Measurements from ENCODE around the gene WDR38.

The WDR38 gene

DNA sequence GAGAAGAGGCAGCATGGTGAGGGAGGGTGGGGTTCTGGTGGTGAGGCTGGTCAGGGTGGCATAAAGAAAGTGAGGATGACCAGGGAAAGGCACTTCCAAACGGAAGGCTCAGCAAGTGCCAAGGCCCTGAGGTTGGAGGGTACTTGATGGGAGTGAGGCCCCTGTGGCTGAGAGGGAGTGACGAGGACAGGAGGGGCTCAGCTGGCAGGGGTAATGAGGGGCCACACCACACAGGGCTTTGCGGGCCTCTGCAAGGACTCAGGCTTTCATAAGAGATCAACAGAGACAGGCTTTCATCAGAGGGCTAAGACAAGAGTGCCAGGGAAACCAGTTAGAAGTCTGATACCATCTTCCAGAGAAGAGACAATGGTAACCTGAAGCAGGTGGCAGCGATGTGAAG is 32.3 kb downstream of the WDR38 start:
- TF ChIP-seq CTCF (IDR thresholded peaks at IDR 0.05; ENCODE audit: borderline replicate concordance, insufficient read depth, low read depth, low read length): no peak
- H3K4me3 ChIP-seq (ENCODE audit: low read depth, low read length): no peak overlapping the region

GRCh38 chr9:124886461-124886860 is 33.2 kb downstream of the WDR38 start:
- H3K4me3 ChIP-seq (ENCODE audit: low read depth, low read length): no peak overlapping the region
- TF ChIP-seq CTCF (IDR thresholded peaks at IDR 0.05; ENCODE audit: borderline replicate concordance, insufficient read depth, low read depth, low read length): no peak

GRCh38 chr9:124886866-124887492 is 33.7 kb downstream of the WDR38 start:
- TF ChIP-seq CTCF (IDR thresholded peaks at IDR 0.05; ENCODE audit: borderline replicate concordance, insufficient read depth, low read depth, low read length): no peak
- no peak overlapping the region for H3K4me3 ChIP-seq (ENCODE audit: low read depth, low read length)

DNA sequence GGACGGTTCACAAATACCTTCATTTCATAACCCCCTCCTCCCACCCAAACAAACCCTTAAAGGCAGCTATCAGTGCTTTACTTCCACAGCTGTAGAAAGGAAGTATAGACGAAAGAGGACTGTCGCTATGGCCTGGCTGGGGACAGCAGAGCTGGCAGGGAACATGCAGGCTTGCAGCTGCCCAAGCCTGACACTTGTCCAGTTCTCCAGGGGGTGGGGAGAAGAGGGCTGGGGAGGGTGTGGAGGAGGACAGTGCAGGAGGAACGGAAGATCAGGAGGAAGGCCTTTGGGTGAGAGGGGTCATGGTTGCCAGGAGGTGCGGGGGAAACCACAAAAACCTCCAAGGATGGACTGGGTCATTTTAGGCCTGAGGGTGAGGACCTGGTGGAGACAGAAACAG is 34.6 kb downstream of the WDR38 start:
- no peak for TF ChIP-seq CTCF (IDR thresholded peaks at IDR 0.05; ENCODE audit: borderline replicate concordance, insufficient read depth, low read depth, low read length)
- no peak overlapping the region for H3K4me3 ChIP-seq (ENCODE audit: low read depth, low read length)

DNA sequence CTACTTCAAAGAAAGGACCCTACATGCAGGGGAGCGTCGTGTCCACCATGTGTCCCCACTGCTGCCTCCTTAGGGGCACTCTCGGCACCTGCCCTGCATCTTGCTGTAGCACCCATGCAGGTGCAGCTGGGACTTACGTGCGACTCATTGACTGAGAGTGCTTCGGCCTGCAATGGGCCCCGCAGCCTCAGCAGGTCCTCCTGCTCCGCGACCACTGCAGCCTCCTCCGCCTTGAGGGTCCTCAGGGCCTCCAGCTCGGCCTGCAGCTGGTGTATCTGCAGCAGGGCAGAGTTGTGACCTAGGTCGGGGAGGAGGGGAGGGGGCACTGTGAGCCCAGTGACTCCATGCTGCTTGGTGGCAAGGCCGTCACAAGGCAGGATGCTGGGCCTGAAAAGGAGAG is 35.7 kb downstream of the WDR38 start:
- TF ChIP-seq CTCF (IDR thresholded peaks at IDR 0.05; ENCODE audit: borderline replicate concordance, insufficient read depth, low read depth, low read length): no peak
- H3K4me3 ChIP-seq (ENCODE audit: low read depth, low read length): no peak overlapping the region

DNA sequence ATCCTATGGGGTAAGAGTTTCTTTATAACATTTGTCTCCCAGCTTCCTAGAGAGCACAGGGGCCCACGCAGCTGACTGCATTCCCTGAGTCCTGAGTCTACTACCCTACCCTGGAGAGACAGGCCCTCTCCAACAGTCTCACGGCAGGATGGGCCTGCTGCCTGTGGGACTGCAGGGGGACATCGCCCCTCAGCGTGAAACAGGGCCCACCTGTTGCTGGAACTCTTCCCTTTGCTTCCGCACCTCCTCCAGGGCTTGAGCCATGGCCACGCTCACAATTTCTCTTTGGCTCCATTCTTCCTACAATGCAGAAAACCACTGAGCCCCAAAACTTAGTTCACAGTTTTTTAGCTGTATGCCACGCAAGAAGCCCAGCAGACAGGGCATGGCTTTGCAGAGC is 36.9 kb downstream of the WDR38 start:
- no peak for TF ChIP-seq CTCF (IDR thresholded peaks at IDR 0.05; ENCODE audit: borderline replicate concordance, insufficient read depth, low read depth, low read length)
- no peak overlapping the region for H3K4me3 ChIP-seq (ENCODE audit: low read depth, low read length)

- H3K4me3 ChIP-seq (ENCODE audit: low read depth, low read length): no peak overlapping the region
- TF ChIP-seq CTCF (IDR thresholded peaks at IDR 0.05; ENCODE audit: borderline replicate concordance, insufficient read depth, low read depth, low read length): no peak
Measured at GRCh38 chr9:124894035-124894740, 40.9 kb downstream of the WDR38 start.

Data from GM12875 (cell line).